Stimulated activated CD4-positive, alpha-beta T cell treated with anti-CD3 and anti-CD28 coated beads, TNF-alpha, amount 100 ng/mL, for 4 hours (primary cell): Measurements from ENCODE around the gene BTBD2.
"Not testable (repeated sequence)": the region's sequence is repeated elsewhere in the genome, so short reads cannot be mapped to it uniquely, and the experiment has no call there.

Source experiments
- DNase-seq, 3 experiments: peaks; one replicate each; pipeline ENCODE4 v3.0.0-alpha.2; 2020; ENCODE audit warnings: low read depth in 3 of 3

The BTBD2 gene

GRCh38 chr19:2014131-2014571 is 1.4 kb downstream of the BTBD2 start:
- DNase-seq = no peak

GRCh38 chr19:2013683-2013961 is 1.9 kb downstream of the BTBD2 start:
- DNase-seq = no peak

DNA sequence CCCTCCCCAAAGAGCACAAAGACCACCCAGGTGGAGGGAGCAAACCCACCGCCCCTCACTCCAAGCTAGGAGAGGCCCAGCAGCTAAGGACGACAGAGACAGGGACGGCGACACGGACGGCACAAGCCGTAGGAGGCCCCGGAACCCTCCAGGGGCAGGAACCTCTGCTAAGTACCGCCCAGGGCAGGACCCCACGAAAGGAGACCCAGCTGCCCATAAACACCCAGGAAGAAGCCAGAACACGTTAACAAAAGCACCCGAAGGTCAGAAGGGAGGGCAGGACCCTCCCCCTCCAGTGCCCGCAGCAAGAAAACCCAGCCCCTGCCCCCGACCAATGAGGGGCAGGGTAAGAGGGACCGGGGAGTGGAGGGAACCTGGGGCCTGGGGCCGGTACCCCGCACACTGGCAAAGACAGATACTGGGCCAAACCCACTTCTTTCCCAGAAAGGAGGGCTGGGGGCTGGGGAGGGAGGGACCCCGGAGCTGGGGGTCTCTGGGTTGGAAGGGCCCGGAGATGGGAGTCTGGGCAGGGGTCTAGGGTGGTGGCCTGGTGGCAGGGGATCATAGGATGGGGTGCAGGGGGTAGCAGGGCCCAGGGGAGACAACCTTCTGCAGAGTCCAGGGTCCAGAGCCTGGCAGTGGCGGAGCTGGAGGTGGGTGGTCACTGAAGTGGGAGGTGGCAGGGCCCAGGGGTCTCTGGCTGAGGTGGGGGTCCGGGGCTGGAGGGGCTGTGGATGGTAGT is 2.4 kb downstream of the BTBD2 start:
- no peak for DNase-seq

DNA sequence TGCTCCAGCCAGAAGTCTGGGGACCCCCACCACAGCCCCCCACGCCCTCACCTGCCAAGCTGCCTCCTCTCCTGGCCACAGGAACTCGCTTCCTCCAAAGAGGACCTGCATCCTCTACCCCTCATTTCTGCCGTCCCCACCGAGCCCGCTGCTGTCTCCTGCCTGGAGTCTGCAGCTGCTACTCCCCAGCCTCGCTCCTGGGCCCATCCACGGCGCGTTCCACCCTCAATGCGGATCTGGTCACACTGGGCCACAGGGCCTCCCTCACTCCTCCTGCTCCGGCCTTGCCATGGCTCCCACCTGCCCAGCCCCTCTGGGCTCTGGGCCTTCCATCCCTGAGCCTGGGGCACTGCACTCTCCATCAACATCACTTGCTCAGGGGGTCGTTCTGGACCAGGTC is 4.3 kb downstream of the BTBD2 start:
- no peak for DNase-seq

DNA sequence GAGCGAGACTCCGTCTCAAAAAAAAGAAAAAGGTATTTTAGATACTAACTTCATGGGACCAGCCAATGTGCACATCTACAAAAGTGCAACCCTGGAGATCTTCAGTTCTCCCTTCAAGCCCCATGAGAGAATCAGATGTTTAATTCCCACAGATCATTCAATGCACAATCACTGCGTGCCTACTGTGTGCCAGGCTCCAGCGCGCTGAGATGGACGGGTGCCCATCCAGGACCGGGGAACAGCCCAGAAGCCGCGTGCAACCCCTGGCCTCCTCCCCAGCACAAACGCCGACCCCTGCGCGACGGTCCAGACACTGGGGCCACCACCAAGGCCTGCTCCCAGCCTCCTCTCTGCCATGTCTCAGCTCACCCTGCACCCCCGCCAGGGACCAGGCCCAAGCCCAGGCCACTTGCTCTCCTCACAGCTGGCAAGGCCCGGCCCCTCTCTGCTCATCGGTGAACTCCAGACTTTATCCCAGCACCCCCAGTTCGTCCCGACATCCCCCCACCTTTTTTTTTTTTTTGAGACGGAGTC is 5.3 kb downstream of the BTBD2 start:
- no peak for DNase-seq

DNA sequence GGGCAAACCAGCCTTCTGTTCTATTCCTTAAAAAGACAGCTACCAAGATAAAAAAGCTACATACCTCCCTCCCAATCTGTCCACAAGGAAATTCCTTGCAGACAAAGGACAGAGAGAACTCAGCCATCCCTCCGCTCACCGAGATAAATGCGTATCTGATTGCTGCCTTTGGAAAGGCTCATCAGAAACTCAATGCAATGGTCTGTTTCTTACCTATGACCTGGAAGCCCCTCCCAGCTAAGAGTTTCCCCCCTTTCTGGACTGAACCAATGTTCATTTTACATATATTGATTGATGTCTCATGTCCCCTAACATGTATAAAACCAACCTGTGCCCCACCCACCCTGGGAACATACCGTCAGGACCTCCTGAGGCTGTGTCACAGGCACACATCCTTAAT is 11.6 kb downstream of the BTBD2 start:
- DNase-seq = no peak

GRCh38 chr19:1999856-2000515 is 15.5 kb downstream of the BTBD2 start:
- no peak for DNase-seq

DNA sequence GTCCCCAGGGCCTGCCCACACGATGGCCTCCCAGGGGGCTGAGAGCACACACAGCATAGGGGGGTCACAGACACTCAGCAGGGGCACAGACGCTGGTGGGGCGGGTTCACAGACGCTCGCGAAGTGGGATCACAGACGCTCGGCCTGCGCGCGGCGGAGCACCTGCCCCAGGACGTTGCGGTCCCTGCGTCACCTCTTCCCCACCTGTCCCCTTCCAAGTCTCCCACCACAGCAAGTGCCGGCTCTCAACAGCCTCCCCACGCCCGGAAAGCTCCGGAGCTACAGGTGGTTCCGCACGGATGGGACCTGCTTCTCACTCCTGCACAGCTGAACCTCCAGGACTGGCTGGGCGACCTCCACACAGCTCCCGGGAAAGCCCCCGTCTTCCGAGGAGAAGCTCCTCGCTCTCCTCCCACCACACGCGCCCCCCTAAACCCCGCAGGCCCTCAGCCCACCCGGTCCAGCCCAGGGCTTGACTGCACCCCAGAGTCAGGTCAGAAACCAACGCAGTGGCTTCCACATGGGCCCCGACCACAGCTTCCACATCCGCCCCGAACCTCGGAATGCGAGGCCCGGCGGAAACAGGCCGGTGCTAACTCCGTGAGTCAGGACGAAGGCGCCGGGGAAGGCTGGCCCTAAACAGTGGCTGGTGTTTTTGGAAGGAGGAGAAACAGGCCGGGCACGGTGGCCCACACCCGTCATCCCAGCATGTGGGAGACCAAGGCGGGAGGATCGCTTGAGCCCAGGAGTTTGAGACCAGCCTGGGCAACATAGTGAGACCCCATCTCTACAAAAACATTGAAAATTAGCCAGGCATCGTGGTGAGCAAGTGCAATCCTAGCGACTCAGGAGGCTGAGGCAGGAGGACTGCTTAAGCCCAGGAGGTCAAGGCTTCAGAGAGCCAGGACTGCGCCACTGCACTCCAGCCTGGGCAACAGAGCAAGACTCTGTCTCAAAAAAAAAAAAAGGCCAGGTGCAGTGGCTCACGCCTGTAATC is 16.5 kb downstream of the BTBD2 start:
- no peak for DNase-seq

GRCh38 chr19:1997353-1998233 is 17.9 kb downstream of the BTBD2 start:
- DNase-seq = no peak

- no peak for DNase-seq
Observed at GRCh38 chr19:1992759-1993260, 22.7 kb downstream of the BTBD2 start.

- DNase-seq = no peak
Observed at GRCh38 chr19:1991018-1991913, 24.2 kb downstream of the BTBD2 start.

DNA sequence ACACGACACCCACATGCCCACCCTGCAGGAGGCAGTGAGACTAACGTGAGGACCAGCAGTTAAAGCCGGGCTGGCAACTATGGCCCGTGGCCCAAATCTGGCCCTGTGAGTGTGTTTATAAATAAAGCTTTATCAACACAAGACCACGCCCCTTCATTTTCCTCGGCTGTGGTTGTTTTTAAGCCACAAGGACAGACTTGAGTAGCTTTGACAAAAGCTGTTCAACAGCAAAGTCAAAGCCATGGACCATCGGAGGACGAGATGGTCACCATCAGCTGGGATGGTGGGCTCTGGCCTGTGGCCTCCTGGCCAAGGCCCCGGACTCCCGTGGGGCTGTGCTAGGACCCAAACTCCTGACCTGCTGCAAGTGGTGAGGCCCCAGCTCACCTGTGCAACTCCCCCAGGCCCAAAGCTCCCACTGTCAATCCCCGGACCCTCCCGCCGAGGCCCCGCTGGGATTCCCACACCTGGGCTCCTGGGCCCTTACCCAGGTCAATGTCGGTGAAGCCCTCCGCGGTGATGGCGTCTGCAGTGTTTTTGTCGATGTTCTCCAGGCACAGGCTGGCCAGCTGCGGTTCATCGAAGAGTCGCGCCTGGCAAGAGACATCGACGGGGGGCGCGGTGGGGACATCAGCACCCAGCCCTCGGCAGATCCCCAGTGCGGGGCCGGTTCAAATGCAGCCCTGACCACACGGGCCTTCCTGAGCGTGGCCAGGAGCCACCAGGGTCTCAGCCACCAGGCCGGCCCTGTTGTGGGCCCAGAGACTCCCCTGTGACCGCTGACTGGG is 25.1 kb downstream of the BTBD2 start:
- no peak for DNase-seq

DNA sequence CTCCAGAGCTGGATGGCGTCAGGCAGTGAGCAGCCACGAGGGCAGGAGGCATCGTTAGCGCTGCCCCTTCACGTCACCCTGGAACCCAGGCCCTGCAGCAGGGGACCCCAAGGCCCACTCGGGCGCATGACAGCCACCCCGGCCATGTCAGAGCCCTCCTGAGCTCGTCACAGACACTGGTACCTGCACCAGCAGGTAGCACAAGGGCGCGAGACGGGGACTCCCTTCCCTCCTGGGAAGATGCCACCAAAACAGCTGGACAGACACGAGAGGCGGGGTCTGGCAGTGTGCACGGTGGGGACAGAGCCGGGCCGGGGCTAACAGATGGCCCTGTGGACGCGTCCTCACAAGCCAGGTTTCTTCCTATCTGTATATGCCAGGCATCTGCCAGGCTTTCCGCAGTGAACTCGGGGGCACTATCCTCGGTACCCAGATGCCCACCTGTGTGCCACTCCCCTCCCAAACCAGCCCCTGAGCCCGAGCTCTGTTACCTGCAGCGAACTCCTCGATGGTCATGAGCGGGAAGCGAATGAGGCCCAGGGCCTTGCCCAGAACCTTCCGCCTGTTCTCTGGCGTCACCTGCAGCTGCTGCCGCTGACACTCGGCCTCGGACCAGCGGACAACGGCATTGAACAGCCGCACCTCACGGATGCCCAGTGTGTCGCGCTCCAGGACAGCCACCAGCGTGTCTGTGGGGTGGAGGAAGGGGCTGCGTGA is 25.8 kb downstream of the BTBD2 start:
- no peak for DNase-seq

DNA sequence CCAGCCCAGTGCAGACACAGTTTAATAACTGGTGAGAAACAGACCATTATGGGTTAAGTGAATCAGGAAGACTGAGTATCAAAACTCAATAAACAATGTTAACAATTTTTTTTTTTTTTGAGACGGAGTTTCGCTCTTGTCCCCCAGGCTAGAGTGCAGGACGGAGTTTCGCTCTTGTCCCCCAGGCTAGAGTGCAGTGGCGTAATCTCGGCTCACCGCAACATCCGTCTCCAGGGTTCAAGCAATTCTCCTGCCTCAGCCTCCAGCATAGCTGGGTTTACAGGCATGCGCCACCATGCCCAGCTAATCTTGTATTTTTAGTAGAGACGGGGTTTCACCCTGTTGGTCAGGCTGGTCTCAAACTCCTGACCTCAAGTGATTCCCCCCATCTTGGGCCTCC is 27.1 kb downstream of the BTBD2 start:
- not testable (repeated sequence) for DNase-seq

DNA sequence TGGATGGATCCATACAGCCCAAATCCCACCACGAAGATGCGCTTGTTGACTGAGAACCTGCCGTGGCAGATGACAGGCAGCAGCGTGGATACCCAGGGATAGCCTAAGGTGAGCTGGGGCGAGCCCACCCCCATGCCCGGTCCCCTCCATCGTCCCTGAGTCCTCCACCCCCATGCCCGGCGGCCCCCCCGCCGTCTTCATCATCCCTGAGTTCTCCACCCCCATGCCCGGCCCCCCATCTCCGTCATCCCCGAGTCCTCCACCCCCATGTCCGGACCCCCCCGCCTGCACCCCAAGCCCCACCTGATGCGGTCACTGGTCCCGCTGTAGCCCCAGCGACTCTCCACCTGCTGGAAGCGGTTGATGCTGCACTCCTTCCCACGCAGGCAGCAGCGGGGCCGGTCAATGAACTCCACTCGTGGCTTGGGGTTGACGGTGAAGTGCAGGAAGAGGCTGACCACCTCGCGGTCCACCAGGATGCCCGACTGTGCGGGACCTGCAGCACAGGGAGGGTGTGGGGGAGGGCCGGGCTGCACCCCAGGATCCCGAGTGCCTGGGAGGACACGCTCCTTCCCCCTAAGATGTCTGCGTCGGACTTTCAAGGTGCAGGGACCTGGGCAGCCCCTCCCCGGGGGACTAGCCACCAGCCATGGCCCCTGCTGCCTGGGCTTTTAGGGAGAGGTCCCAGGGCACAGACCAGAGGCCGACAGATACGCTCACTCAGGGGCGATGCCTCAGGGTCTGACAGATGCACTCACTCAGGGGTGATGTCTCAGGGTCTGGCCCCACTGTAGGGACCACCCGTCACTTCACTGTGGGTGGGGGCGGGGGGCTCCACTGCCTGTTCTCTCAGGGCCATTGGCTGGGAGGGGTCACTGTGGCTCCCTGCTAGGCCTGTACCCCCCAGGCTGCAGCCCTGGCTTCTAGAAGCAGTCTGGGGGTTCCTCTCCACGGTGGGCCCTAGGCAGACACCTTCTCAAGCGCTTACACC is 28.0 kb downstream of the BTBD2 start:
- DNase-seq = no peak

GRCh38 chr19:1986357-1987162 is 29.0 kb downstream of the BTBD2 start:
- DNase-seq = no peak
